Activated T-helper 1 cell treated with Interleukin-2 at 50 U/mL for 16 hours (primary cell): ENCODE measurements around the gene ABHD12.
"Not testable (repeated sequence)": the region's sequence is repeated elsewhere in the genome, so short reads cannot be mapped to it uniquely, and the experiment has no call there.

Experiments
- DNase-seq: peaks from one replicate; pipeline ENCODE4 v3.0.0-alpha.2; 2020; ENCODE audit warnings: low read depth

Gene ABHD12

DNA sequence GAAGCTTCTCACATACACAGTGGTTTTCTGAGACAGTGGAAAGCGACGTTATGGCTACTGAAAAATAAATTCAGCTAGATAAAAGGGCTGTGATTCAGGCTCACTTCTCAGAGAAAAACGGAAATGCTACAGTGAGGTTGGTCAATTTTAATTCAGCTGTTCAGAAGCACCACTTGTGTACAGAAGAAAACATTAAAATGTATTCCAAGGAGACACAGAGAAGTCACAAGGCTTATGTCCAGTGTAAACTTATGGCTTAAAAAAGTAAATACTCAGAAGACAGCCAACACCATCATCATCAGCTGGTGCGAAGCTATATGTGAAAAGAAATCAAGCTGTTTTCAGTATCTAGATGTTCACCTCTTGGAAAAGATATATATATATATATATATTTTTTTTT is 68.6 kb downstream of the ABHD12 start:
- DNase-seq, result no peak

DNA sequence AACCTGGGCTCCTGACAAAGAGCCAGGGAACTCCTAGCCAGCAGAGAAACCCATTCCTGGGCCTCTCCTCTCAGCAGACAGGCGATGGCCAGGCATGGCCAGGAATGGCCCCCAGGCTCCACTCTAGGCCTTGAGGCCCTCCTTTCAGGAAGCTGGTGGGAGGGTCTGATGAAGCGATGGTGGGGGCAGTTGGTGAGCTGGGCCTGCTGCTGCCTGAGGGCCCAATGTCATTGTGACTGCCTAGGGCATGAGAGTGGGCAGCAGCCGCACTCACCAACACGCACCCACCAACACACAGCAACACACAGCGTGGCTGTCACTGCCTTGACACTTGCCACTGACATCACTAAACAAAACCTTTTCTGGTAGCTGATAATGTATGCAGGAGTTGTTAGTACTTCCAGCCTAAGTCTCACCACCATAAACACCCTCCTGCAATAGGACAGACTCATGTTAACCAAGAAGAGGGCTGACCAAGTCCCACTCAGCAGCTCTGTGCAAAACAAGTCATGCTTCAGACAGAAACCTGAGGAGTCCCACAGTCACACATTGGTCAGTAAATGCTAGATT is 69.3 kb downstream of the ABHD12 start:
- DNase-seq, result no peak

DNA sequence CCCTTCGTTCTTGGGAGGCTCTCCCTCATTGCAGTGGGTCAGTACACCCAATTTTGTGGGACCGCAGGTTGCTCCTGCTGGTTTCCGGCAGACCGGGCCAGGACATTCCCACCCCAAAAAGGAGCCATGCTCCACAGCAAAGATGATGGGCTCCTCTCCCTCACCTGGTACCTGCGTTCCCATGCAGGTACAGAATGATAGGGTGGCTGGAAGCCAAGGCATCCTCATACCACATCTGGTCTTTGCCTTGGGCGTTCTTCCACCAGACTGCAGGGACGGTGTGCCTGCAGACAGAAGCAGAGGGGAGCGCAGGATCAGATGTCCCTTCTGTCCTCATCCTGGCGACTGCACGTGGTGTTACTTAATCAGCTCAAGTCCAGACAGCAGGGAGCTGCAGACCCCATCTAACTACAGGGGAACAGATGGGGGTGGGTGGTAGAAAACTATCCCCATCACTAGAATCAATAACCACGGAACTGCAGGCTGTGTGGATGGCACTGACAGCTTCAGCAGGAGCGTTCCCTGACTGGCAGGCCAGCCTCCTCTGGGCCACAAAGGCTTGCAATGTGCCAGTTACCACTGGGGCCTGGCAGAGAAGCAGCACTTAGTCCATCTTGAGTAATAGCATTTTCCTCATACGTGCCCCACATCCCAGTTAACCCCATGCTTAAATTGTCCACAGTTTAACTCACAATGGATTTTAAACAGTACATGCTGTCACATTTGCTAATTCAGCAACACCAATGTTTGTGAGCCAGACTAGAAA is 70.4 kb downstream of the ABHD12 start:
- DNase-seq, result no peak

DNA sequence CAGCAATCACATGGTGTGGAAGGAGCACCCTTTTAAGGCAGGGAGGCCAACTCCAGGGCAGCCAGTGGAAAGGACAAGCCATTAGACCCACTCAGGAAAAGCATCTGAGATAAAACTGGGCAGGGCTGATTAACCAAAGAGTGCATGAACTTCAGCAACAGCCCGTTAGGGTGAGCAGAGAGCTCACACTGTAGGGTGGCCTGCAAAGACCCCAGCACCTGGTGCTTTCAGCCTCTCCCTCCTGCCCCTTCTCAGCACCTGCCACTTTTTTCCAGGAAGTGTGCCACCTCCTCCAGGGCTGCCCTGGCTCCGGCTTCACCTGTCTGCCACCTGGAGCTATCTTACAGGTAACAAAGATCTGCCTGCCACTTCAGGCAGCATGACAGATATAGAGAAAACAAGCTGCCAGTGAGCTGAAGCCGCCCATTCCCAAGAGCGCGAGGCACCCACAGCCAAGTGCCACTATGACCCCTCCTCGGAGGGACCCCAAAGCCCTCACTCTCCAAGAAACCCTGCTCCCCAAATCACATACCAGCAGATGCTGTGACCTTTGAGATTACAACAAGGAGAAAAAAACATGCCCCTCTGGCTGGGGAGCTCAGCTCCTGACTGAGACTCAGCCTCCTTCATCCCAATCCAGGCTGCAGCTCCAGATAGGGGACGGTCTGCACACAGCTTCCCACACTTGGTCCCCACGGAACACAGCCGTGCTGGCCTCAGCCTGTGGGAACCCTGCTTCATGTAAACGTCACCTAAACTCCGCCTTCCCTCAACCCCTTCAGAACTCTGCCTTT is 71.2 kb downstream of the ABHD12 start:
- no peak for DNase-seq

DNA sequence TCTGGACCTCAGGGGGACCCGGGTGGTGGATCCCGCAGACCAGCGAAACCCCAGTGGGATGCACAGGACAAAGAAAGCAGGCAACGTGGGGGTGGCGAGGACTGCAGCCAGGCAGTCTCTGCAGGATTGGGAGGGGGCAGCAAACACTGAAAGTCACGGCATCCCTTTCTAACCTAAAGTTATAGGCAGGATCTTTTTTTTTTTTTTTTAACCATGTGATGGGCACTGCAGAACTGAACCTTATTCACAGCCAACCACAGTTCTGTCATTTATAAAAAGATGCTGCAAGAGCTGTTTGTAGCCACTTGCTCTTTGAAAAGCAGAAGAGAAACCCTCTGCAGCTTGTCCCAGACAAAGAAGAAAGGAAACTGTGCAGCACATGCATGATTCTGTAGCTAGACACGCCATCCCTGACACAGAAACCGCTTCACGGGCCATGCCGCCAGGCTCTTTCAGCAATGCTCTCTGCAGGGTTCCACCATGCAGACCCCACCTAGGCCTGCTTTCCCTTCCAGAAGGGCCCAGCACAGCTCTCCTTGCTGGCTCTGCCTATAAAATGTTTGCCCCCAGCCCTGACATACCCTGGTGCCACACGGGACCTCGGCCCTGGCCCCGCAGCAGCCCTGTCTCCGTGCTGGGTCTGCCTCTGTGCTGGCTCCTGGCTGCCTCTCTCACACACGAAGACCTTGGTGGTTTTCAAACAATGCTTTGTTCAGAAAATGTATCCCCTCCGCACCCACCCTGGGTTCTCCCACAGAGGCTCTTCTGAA is 72.0 kb downstream of the ABHD12 start:
- no peak for DNase-seq

DNA sequence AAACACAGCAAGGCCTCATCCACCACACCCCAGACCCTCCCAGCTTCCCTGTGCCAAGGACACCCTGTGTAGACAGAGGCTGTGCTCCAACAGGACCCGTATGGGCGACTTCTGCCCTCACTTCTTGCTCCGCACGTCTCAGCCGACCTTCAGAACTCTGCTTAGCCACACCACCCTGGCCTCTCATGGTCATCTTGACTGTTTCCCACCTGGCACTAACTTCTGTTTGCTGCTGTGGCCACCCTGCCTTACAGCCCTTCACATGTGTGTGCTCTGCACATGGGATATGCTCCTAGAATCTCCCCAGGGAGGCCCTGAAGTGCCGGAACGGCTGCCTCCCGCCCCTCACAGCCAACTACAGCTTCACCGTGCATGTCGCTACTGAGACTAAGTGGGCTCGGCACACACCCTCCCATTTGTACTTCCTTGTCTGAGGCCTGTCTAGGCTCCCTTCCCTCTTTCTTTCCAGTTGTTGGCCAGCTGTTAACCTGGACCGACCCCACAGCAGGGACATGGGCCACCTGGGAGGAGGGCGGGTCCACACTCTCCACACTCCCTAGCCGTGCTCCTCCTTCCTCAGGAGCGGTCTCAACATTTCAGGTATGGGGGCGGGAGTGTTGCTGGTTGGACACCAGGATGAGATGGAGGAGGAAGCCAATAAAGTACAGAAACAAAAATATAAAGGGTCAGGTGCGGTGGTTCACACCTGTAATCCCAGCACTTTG is 73.1 kb downstream of the ABHD12 start:
- no peak for DNase-seq

DNA sequence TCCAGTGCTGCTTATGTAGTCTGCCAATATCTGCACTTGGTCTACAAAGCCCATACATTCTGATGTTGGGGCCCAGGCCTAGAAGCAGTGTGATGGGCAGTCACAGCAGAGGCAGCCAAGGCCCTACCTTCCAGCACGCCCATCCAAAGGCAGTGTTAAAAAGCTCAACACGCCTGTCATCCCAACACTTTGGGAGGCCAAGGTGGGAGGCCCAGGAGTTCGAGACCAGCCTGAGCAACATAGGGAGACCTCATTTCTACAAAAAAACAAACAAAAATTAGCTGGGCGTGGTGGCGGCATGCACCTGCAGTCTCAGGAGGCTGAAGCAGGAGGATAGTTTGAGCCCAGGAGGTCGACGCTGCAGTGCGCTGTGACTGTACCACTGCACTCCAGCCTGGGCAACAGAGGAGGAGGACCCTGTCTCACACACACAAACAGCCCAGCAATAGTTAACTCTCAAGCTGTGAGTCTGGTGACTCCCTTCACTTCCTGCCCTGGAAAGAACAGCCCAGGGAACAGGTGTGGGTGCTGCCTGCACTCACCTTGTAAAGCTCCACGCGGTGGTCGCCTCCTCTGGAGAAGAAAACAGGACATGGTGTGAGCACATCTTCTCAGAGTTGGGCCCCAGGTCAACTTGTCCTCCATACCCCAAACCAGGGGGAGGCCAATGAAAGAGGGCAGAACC is 74.0 kb downstream of the ABHD12 start:
- DNase-seq, result no peak

DNA sequence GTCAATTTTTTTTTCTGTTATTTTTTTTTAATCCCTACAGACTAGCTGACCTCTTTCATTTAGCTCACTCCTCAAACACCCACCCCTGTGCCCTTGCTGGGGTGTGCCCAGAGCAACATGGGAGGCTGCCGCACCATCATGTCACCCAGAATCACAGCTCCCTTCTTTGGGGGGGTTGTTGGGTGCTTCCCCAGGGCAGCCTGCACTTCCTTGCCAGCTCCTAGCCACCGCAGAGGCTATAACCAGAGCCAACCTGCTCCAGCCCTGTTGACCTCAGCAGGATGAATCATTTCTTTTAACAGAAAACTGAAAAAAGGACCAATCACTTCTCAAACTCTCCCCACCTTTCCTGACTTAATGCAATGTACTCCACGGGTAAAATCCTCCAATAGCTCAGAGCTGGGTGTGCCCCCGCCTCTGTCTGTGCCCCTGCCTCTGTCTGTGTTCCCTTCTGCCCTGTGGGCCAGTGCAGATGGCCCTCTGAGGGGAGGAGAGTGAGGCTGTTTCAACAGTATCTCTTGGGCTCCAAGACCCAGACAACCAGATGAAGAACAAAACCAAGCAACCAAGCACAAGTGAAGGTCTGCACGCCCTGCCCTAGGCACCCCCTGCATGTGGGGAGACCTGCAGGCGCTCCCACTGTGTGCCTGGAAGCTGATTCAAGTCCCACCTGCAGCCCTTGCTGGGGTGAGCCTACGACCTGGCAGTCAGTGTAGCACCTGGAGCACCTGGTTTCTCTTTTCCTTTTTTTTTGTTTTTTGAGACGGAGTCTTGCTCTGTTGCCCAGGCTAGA is 75.0 kb downstream of the ABHD12 start:
- DNase-seq, result no peak

DNA sequence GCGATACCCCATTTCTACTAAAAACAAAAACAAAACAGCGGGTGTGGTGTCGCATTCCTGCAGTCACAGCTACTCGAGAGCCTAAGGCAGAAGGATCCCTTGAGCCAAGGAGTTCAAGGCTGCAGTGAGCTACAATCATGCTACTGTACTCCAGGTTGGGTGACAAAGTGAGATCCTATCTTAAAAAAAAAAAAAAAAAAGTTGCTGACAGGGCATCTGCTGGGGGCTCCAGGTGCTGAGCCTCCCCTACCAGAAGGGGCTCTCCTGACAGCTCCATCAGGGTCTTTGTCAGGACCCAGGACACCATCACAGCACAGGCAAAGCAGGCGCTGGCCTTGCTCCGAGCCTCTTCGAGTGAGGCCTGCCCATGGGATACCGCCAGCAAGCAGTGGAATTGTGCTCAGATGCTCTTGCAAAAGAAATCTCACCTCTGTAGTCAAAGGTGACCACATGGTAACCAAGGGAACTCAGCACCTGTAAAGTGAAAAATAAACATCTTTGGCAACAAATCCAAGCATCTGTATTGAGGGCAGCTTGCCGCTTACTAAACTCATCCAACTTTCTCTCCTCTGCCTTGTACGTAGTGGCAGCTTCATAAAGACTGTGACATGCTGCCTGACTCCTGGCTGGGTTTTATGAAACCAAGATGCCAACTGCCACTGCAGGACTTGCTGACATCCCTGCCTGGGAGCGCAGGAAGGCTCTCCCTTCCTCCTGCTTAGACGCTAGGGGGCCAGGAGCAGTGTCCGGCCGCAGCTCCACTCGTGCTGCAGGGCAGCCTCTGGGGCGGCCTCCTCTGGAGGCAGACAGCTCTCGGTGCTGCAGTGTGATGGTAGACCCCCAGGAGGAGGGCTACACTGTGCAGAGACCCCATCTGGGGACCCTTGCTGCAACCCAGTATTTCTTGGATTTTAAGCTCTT is 75.9 kb downstream of the ABHD12 start:
- DNase-seq, result no peak

DNA sequence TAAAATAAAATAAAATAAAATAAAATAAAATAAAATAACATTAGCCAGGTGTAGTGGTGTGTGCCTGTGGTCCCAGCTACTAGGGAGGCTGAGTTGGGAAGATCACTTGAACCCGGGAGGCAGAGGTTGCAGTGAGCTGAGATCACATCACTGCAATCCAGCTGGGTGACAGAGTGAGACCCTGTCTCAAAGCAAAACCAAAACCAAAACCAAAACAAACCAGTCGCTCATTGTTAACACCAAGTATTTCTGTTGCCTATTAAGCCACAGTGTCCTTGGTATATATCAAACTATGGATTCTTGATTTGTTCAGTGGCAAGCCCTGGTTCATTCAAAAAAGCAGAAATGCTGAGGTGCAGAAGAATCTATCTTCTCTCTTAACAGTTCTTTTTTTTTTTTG is 77.0 kb downstream of the ABHD12 start:
- DNase-seq, result no peak

DNA sequence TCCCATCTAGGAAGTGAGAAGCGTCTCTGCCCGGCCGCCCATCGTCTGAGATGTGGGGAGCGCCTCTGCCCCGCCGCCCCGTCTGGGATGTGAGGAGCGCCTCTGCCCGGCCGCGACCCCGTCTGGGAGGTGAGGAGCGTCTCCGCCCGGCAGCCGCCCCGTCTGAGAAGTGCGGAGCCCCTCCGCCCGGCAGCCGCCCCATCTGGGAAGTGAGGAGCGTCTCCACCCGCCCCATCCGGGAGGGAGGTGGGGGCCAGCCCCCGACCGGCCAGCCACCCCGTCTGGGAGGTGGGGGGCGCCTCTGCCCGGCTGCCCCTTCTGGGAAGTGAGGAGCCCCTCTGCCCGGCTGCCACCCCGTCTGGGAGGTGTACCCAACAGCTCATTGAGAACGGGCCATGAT is 77.9 kb downstream of the ABHD12 start:
- DNase-seq, result not testable (repeated sequence)

DNA sequence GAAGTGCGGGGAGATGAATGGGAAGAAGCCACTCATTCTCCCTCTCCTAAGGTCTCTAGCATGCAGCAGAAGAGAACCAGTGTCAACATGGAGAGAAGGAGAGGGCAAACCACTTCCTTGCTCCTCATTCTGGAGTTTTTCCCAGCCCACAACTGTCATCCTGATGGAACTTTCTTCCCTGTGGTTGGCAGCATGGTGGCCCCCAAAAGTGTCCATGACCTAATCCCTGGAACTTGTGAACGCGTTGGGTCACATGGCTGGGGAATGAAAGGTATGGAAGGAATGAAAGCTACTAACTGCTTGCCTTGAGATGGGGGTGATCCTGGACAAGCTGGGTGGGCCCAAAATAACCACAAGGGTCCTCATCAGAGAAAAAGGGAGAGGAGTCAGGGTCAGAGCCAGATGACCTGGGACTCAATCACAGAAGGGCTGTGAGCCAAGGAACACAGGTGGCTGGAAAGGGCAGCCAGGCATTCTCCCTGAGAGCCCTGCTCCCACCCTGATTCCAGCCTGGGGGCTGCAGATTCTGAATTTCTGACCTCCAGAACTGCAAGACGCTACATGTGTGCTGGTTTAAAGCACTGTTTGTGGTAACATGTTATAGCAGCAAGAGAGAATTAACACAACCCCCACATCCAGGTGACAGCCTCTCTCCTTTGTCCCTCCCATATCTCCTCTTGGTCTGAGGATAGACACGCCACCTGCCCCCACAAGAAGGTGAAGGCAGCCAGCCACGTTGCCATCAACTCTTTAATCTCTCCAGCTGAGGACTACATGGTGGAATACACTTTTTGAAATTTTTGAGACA is 79.5 kb downstream of the ABHD12 start:
- no peak for DNase-seq

DNA sequence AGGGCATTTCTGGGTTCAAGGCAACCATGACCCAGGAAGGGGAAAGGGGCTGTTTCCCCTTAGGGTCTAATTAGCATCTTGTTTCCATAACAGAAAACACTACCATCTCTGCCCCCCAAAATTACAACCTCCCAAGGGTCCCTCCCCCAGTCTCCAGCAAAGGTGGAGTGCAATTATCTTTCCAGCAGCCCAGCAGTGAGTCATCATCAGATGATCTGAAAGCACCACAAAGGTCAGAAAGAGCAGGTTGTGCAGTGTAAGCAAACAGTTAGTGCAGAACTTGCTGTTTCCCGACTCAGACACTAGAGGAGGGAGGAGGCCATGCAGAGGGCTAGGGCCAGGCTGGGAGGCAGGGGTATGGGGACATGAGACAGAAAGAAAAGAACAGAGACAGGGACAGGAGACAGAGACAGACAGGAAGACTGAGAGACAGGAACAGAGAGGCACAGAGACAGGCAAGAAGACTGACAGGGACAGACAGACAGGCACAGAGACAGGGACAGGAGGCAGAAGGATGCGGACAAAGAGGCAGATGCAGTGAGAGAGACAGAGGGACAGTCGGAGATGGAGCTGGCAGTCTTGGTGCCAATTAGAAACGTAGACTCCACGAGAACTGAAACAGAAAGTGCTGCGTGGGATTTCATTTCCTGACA is 80.2 kb downstream of the ABHD12 start:
- DNase-seq, result peak; percentile 4

DNA sequence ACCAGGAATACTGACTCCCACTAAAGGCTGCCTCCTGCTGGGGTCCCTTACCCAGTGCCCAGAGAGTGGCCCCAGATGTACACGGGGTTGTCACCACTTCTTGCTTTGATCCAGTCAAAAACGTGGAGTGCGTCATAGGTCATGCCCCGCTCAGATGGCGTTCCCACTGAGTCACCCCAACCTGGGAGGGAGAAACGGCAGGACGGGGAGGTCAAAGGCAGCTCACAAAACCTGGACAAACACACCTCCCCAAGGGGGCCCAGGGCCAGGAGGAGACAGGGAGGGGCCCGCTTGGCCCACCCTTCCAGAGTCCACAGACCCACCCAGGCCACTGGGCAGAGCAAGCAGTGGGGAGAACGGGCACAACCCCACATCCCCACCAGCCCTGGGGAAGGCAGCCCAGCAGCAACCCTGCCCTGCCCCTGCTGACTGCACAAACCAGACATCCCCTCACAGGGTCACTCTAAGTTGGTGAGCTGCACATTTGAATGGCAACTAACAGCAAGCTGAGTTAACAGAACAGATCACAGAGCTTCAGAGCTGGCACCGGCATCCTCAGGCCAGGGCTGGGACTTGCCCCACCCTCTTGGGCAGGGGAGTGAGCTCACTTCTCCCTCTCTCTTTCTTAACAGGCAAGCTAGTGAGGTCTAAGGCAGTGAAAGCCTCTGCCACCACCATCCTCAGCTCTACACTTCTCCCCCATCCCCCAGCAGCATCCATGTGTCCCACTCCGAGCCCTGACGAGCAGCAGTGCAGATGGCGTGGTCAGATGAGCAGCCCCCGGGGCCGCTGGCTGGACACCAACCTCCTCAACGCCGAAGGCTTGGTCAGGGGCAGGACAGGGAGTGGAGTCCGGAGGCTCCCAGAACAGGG is 81.0 kb downstream of the ABHD12 start:
- no peak for DNase-seq

DNA sequence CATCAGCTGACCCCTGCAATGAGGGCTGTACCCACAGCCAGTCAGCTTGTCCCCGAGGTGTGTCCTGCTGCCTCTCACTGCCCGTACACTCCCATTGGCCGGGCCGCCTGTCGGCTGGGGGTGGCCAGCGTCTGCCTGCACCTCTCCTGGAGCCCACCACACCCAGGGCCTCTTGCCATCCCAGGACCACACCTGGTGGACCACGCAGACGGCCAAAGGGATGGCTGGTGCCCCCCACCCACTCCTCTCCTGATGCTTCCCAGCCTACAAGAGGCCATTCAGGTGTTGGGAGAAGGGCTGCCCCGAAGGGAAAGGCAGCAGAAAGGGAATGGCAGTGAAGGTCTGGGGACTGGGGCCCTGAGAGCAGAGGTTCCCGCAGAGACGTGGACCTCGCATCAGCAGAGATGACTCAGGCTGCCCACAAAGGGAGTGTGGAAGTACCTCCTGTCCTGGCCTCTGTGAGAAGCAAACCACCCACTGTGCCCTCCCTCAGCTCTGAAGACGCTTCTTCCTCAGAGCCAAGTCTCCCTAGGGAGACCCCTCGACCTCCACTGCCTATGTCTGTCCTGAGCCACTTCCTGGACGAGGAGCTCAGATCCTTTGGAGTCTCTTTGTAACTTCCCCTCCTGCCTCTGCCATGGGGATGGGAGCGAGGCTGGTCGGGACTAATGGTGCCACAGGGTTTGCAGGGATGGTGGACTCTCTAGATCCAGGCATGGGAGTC is 81.8 kb downstream of the ABHD12 start:
- DNase-seq, result no peak

DNA sequence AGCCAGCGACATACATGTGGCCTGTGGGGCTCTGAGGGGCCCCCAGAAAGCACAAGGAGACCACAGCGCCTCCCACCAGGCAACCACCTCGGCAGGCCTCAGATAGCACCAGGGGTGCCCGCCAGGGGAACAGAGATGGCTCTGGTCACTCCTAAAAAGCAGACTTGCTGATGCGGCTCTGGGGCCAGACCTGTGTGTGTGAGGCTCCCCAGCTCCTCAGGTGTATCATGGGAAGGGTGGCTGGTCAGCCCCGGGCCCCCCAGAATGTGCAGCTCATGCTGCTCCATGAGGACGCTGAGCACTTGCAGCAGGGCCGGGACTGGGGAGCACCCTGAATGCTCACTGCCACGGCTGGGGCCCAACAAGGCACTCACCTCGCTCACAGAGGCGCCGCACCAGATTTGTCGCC is 82.5 kb downstream of the ABHD12 start:
- DNase-seq, result no peak
